ENCODE data around the gene FBLN1.

FBLN1 gene

DNA sequence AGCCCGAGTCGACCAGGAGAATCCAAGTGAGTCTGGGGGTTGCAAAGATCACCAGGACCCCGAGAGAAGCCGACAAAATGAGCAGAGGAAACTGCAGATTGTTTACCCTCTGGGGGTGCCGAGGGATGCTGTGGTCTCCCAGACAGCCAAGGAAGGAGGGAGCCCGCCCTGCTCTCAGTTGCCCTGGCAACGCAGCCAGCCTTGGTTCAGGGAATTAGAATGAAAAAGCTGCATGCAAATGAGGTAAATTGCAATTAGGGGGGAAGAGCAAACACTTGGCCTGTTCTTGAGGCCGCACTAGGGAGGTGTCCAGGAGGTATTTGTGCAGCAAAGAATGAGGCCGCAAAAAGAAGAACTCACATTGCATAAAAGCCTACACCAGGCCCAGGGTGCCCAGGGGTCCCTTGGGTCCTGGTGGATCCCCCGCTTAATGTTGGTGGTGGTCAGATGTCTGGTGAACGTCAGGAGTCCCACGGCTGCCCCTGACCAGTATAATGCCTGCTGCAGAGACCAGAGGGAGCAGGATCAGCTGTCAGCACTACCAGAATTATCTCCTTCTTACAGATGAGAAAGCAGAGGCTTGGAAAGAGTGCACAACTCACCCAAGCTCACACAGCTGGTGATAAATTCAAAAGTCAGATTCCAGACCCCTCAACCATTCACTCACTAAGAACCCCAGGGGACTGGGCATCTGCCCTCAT, 128.6 kb downstream of the FBLN1 start:
- TF ChIP-seq, protein P1, sequence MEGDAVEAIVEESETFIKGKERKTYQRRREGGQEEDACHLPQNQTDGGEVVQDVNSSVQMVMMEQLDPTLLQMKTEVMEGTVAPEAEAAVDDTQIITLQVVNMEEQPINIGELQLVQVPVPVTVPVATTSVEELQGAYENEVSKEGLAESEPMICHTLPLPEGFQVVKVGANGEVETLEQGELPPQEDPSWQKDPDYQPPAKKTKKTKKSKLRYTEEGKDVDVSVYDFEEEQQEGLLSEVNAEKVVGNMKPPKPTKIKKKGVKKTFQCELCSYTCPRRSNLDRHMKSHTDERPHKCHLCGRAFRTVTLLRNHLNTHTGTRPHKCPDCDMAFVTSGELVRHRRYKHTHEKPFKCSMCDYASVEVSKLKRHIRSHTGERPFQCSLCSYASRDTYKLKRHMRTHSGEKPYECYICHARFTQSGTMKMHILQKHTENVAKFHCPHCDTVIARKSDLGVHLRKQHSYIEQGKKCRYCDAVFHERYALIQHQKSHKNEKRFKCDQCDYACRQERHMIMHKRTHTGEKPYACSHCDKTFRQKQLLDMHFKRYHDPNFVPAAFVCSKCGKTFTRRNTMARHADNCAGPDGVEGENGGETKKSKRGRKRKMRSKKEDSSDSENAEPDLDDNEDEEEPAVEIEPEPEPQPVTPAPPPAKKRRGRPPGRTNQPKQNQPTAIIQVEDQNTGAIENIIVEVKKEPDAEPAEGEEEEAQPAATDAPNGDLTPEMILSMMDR (conservative IDR thresholded peaks at IDR 0.05) = no peak
- no peak overlapping the region for H3K27ac ChIP-seq

DNA sequence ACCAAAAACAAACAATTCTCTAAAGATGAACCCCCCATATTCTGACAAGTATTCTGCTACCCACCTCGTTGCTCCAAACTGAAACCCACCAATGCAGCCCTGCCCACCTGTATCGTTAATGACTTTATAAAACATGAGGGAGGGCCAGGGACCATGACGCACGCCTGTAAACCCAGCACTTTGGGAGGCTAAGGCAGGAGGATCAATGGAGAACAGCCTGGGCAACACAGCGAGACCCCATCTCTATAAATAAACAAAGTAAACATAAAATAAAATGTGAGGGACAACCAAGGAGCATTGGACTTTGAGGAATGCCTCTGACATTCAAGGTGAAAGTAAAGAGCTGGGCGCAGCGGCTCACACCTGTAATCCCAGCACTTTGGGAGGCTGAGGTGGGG, 129.2 kb downstream of the FBLN1 start:
- no peak overlapping the region for H3K27ac ChIP-seq
- TF ChIP-seq, protein P1 (conservative IDR thresholded peaks at IDR 0.05) = no peak

DNA sequence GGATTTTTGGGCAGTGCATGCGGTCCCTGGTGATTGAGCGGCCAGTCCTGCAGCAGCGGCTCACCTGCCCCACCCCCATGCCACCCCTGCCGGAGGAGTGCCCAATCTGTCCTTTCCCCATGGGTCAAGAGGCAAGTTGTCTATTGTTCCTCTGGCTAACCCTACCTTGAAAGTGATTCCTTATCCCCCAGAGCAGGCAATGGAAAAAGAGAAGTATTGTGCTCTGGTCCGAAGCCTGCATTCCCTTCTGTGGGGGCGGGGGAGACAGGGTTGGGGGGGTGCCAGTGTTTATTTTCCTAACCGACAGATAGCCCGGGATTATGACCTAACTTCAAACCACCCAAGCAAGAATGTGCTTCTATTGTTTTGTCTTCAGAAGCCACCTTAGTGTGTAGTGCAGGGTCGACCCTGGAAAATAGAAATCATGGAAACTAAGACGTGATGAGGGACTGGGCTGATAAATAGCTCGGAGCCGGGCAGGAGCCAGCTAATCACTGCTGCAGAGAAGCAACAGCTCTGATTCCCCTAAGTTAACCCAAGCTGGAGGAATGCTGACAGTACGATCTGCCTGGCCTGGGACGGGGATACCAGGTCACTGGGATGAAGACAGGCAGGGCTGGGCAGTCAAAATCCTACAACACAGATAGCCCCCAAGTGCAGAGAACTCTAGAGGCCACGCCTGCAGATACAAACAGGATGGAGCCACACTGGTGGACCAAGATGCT, 130.3 kb downstream of the FBLN1 start:
- TF ChIP-seq, protein P1 (conservative IDR thresholded peaks at IDR 0.05) = no peak
- no peak overlapping the region for H3K27ac ChIP-seq

DNA sequence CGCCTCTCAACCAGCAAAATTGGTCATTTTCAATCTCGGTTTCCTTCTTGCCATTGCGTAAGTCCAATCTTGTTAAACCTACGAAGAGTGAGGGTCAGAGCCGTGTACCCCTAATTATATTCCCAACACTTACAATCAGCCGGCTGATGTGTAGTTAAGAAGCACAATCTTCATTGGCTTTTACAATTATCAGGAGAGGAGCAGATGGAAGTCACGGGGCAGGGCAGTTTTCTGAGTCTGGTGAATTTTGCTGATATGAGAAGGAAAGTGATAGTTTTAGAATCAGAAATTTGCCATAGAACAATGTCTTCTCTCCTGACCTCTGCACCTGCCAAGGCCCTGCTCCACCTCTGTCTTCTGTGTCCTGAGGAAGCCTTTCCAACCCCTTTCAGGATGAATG, 134.0 kb downstream of the FBLN1 start:
- H3K27ac ChIP-seq = no peak overlapping the region
- TF ChIP-seq, protein P1 (conservative IDR thresholded peaks at IDR 0.05) = no peak

DNA sequence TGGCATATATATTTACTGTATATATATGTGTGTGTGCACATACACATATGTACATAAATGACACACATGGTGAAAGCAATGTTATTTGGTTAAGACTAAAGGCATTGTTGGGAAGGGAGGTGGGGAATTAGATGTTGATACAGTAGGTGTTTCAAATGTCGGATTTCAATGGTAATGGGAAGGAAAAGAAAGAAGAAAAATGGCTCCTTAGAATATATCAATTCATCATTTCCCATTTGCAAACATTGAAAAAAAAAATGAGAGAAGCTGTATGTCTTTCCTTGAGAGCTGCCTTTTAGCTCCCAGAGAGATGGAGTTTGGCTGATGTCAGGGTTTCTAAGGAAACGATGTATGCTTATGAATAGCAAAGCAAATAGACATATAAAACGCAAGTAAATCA, 135.5 kb downstream of the FBLN1 start:
- peak overlapping the region; percentile 62 for H3K27ac ChIP-seq

DNA sequence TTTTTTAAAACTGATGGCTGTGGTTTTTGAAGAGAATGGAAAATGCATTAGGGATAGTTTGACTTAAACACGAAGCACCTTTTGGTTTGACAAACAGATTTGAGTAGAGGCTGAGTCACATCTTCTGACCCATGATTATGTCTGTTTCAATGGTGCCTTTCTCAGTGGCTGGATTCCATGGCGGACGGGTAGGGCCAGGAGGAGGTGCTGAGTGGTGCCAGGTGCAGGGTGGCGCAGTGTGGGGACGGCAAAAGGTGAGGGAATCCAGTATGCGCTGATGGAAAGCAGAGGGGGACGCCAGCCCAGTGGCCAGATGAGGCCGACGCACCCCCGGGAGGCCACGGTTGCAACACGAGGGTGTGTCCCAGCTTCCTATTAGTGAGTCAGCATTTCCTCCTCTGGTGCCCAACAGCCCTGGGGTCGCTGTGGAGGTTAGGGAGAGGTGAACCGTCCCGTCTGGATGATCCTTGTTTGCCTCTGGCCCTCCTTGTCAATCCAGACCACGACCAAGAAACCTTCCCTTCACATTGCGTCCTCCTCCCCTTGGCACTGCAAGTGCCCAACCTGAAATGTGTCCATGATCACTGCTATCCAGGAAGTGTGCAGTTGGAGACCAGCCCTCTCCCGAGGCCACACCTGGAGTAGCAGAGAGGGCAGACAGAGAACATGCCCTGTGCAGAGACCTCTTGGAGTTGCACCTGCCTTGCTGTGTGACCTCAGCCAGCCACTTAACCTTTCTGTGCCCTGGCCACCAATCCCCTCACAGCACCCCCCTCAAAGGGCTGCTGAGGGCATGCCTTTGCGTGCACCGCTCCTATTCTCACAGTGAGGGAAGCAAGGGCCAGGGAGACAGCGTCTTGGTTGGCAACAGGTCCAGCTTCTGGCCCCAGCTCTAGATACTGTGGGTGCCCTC, 136.4 kb downstream of the FBLN1 start:
- peak overlapping the region; percentile 62 for H3K27ac ChIP-seq
- TF ChIP-seq, protein P1 (conservative IDR thresholded peaks at IDR 0.05) = no peak

More for the DNA sequence above, 135.5 kb downstream of the FBLN1 start:
- TF ChIP-seq, protein P1 (conservative IDR thresholded peaks at IDR 0.05) = no peak

DNA sequence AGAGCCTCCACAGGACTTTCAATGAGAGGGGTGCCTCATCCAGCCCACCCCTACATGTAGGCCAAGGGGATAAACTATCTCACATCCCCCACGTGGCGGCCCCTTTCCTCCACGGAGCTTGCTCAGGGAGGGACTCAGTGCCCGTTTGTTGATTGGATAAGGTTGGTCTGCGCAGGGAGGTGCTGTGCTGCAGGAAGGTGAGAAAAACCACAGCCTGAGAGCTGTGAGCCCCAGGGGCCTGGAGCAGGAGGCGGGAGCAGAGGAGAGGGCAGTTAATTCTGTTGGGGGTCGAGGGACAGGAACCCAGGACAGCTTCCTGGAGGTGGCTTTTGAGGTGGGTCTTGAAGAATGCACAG, 137.0 kb downstream of the FBLN1 start:
- TF ChIP-seq, protein P1 (conservative IDR thresholded peaks at IDR 0.05) = no peak
- H3K27ac ChIP-seq = peak overlapping the region; percentile 62
